ENCODE measurements around the gene DEFB114.
"Not testable (repeated sequence)": the region's sequence is repeated elsewhere in the genome, so short reads cannot be mapped to it uniquely, and the experiment has no call there.

DEFB114 gene, protein sequence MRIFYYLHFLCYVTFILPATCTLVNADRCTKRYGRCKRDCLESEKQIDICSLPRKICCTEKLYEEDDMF

DNA sequence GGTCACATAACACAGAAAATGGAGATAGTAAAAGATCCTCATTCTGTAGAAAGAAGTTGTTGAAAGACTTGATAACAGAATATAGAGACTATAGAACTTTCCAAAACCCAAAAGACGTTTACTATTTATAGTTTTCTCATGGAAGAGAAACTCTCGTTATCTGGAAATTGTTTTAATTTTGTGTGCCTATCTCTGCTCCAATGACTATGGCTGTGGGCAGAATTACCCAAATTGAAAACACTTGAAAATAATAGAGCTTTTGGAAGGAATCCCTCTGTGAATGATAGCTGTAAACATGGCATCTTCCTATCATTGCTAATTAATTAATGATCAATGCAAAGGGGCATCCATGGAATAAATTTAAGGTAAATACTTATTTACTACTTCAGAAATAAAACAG is at the start of gene DEFB114:
DEFB114 (minus strand) TSS at position 101 of the 400 bp plus-strand sequence; CDS start at position 42, 59 bp downstream.
- DNase-seq, result no peak

DNA sequence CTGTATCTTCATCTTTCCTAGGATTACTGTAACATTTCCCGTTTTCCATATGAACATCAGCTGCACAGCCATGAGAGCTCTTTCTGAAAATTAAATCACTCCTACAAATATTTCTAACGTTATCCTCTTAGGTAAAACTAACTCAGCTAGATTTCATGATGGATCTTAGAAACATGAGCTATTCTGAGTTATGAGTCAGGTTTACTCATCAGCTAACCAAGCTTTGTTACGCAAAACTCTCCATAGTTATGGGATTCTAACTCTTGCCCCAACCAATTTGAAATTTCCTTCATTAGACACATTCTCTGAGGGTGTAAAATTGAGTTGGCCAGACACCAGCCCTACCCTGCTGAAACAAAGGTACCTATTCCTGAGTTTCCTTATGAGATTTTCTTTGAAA is 43.9 kb upstream of the DEFB114 start:
- no peak for DNase-seq

DNA sequence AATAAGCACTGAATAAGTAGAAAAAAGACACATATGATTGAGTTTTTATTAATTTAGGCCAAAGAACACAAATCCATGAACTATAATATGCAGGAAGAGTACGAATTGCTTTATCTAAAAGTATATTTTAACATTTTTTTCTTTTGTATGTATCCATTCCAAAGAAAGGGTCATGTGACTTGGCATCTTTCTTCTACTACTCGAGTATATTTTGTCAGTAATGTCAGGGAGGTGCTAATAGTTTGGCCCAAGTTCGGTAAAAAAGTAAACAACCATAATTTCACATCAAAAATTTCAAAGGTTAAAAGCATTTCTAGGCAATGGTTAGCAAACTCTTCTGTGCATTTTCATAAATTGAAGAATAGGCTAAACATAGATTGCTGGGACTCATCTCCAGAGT is 39.2 kb upstream of the DEFB114 start:
- DNase-seq, result no peak

GRCh38 chr6:49995278-49995677 is 31.3 kb upstream of the DEFB114 start:
- no peak for DNase-seq

DNA sequence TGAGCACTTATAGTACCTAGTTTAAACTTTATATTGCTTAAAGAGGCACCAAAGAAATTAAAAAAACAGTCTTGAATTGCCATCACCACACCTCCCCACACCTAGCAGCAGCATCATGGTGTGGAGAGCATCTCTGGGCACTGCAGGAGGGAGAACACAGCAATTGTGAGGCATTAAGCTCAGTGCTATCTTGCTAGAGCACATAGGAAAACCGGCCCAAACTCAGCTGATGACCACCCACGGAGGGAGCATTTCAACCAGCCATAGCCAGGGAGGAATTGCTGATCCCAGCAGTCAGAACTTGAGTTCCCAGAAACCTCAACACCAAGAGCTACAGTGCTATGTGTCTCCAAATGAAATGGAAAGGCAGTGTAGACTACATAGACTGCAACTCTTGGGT is 24.9 kb upstream of the DEFB114 start:
- DNase-seq, result no peak

GRCh38 chr6:49987749-49988148 is 23.8 kb upstream of the DEFB114 start:
- DNase-seq, result no peak

- DNase-seq, result no peak
These were observed 22.6 kb upstream of the DEFB114 start for GRCh38 chr6:49986551-49986950.

DNA sequence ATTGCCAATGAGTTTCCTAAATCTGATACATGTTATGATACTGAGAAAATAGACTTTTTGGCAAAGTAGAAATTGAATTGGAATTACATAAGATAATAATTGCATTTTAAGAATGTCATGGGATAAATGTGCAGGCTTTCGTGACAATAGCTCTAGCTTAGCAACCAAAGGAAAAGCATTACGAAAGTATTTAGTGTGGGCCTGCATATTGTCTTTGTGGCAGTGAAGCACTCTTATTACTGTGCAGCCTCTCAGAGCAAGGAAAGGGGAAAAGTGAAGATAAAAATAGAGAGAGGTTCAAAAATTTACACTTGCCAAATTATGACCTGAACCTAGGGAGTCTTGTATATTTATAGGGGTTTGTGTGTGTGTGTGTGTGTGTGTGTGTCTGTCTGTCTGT is 18.1 kb upstream of the DEFB114 start:
- DNase-seq, result no peak

DNA sequence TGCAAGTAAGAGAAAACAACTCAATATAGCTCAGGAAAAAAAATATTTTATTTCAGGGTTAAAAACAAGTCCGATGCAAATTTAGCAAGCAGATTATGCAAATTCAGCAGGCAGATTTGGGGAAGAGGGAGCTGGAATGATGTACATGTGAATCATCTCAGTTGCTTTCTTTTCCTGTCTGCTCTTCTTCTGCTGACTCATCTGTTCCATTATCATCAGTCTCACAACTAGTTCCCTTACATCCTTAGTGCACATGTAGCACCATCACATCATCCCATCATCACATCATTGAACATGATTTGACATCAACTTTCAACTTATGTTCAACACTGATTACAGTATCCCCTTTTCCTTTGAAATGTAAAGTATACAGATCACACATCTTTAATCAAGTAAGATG is 16.9 kb upstream of the DEFB114 start:
- no peak for DNase-seq

- no peak for DNase-seq
These were observed 15.6 kb upstream of the DEFB114 start for GRCh38 chr6:49979584-49979983.

GRCh38 chr6:49978332-49979226 is 14.6 kb upstream of the DEFB114 start:
- DNase-seq, result no peak

GRCh38 chr6:49969605-49970004 is 5.6 kb upstream of the DEFB114 start, which contains the start of gene DEFB113:
Gene DEFB113 (minus strand): TSS chr6:49969625. CDS start chr6:49969625, 0 bp downstream.
- no peak for DNase-seq

- DNase-seq, result no peak
These were observed 2.9 kb upstream of the DEFB114 start for GRCh38 chr6:49966823-49967222.

DNA sequence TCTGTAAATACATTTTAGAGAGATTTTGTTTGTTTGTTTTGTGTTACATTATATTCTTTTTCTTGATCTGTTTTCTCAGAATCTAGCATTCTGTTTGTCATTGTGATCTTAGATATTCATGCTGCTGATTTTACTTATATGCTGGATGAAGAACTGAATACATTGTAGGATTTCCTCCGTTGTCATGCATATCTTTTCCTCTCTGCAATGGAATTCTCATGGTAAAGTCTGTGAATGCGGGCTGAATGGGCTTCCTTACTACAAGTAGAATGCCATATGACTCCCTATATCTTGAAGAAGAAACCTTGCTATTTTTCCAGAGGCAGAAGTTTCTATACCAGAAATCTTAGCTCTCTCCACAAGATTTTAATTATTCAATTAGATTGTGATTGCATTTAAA is 2.4 kb upstream of the DEFB114 start:
- no peak for DNase-seq

GRCh38 chr6:49958180-49958579 is 5.8 kb downstream of the DEFB114 start:
- no peak for DNase-seq

DNA sequence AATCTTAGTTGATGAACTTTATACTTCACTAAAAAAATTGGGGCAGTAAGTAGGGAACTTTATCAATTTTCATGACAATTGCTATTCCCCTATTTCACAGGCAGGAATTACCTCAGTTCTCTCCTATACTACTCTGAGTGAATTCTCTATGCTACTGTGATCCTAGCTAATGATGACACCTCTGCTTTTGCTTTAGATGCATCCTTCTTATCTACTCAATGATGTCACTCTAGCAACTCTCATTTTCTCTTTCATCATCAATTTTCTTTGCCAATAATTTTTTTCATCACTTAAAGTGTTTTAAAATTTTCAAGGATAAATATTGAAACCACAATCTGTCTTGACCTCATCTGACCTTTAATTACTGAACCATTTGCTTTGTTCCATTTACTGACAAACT is 8.1 kb downstream of the DEFB114 start:
- DNase-seq, result no peak

GRCh38 chr6:49951926-49952325 is 12.0 kb downstream of the DEFB114 start:
- DNase-seq, result no peak

GRCh38 chr6:49950415-49950751 is 13.6 kb downstream of the DEFB114 start:
- no peak for DNase-seq

DNA sequence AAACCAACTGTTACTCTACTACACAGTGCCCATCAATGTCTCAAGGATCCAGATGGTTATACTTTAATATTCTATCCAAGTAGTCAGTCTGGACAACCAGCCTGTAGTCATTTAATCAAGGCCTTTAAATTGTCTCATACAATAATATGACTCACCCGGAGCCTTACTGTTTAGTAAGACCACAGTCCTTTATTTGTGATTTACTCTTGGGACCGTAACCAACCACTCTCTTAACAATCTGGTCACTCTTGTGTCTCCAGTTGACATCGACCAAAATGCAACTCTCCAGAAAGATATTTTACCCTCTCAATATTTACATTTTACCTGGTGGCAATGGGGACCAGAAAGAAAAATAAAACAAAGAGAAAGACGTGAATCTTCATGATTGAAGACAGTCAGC is 14.9 kb downstream of the DEFB114 start:
- DNase-seq, result no peak

DNA sequence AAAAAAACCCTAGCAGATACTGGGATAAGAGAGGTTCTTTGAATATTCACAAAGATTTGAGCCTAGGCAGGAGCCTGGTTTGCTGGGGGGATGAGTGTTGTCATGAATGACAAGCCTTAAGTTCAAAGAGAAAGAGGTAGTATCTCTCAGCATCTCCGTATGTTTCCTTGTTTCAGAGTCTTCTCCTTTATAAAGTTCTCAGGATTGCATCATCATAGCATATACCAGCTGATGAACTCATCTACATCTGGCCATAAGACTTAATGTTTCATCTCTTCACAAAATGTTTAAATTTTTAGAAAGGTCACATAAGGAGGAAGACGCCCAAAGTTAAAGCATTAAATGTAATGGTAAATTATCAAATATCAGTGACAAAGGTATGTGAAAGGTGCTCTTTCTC is 17.1 kb downstream of the DEFB114 start:
- no peak for DNase-seq

DNA sequence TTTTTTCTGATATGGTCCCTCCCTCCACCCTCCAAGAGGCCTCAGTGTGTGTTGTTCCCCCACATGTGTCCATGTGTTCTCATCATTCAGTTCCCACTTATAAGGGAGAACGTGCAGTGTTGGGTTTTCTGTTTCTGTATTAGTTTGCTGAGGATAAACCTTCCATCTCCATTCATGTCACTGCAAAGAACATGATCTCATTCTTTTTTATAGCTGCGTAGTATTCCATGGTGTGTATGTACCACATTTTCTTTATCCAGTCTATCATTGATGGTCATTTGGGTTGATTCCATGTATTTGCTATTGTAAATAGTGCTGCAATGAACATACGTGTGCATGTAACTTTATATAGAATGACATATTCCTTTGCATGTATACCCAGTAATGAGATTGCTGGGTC is 19.9 kb downstream of the DEFB114 start:
- DNase-seq, result not testable (repeated sequence)

DNA sequence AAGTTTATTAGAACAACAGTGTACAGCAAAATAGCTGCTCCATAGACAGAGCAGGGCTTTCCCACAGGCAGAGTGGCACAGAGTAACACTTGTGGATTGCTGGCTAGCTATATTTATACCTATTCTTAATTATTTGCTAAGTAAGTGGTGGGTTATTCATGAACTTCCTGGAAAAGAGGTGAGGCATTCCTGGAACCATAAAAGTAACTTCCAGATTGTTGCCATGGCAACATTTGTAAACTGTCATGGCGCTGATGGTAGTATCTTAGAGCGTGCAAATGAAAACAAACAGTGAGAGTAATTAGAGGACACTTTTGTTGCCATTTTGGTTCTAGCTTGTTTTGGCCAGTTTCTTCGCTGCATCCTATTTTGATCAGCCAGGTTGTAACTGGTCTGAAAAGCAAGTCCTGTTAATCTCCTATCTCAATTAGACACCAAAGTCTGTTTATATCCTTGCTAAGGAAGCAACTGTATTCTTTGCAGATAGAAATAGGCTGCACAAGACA is 23.9 kb downstream of the DEFB114 start:
- DNase-seq, result no peak

GRCh38 chr6:49937811-49938210 is 26.2 kb downstream of the DEFB114 start:
- DNase-seq, result no peak

- DNase-seq, result no peak
These were observed 26.9 kb downstream of the DEFB114 start for GRCh38 chr6:49937017-49937416.

DNA sequence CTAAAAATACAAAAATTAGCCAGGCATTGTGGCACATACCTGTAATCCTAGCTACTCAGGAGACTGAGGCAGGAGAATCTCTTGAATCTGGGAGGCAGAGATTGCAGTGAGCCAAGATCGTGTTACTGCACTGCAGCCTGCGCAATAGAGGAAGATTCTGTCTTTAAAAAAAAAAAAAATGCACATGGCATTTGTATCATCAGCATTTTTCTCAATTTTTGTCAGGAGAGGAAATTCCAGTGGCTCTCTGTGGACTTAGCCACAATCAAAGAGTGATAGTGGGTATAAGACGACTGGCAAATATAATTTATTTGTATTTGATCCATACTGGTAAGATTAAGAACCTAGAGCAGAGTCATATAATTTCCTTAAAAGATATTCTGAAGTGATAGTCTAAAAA is 28.6 kb downstream of the DEFB114 start:
- DNase-seq, result no peak

Data from NCI-H2107 (cell line).